Measurements from ENCODE around the gene DNLZ.

DNLZ gene

GRCh38 chr9:136327304-136327974 lies 36.1 kb downstream of the DNLZ start, which contains the start of gene GPSM1:
Gene GPSM1 (plus strand): TSS chr9:136327539. CDS start chr9:136327696, 157 bp downstream.
- peak; percentile 41 for DNase-seq (ENCODE audit: low read depth)
- no peak for TF ChIP-seq CTCF (conservative IDR thresholded peaks at IDR 0.05; ENCODE audit: control insufficient read depth, insufficient read depth, low read depth, low read length)
- H3K4me3 ChIP-seq (ENCODE audit: control insufficient read depth, low read depth, low read length), result peak within 1 kb of the TSS; percentile 77

- peak overlapping the region; percentile 17 for H3K4me3 ChIP-seq (ENCODE audit: control insufficient read depth, low read depth, low read length)
These were observed 36.7 kb downstream of the DNLZ start for GRCh38 chr9:136326761-136327303.

GRCh38 chr9:136326061-136326760 lies 37.3 kb downstream of the DNLZ start:
- no peak for TF ChIP-seq CTCF (conservative IDR thresholded peaks at IDR 0.05; ENCODE audit: control insufficient read depth, insufficient read depth, low read depth, low read length)
- no peak overlapping the region for H3K4me3 ChIP-seq (ENCODE audit: control insufficient read depth, low read depth, low read length)
- peak; percentile 82 for DNase-seq (ENCODE audit: low read depth)

More at GRCh38 chr9:136326761-136327303, 36.7 kb downstream of the DNLZ start:
- no peak for TF ChIP-seq CTCF (conservative IDR thresholded peaks at IDR 0.05; ENCODE audit: control insufficient read depth, insufficient read depth, low read depth, low read length)
- DNase-seq (ENCODE audit: low read depth), result no peak

- no peak for TF ChIP-seq CTCF (conservative IDR thresholded peaks at IDR 0.05; ENCODE audit: control insufficient read depth, insufficient read depth, low read depth, low read length)
- H3K4me3 ChIP-seq (ENCODE audit: control insufficient read depth, low read depth, low read length), result no peak overlapping the region
- no peak for DNase-seq (ENCODE audit: low read depth)
These were observed 38.2 kb downstream of the DNLZ start for GRCh38 chr9:136325358-136325757.

- no peak for DNase-seq (ENCODE audit: low read depth)
- no peak for TF ChIP-seq CTCF (conservative IDR thresholded peaks at IDR 0.05; ENCODE audit: control insufficient read depth, insufficient read depth, low read depth, low read length)
- no peak overlapping the region for H3K4me3 ChIP-seq (ENCODE audit: control insufficient read depth, low read depth, low read length)
These were observed 38.8 kb downstream of the DNLZ start for GRCh38 chr9:136324501-136325300.

GRCh38 chr9:136323371-136323789 lies 40.2 kb downstream of the DNLZ start:
- H3K4me3 ChIP-seq (ENCODE audit: control insufficient read depth, low read depth, low read length), result no peak overlapping the region
- no peak for DNase-seq (ENCODE audit: low read depth)
- no peak for TF ChIP-seq CTCF (conservative IDR thresholded peaks at IDR 0.05; ENCODE audit: control insufficient read depth, insufficient read depth, low read depth, low read length)
